Lower leg skin (tissue), 4 donors: ENCODE measurements around the gene USP46. TPM values are rescaled to one million over a fixed set of nuclear protein-coding genes. Genes with fewer than 3 reads are reported as not detected.

Experiments used
- DNase-seq, 2 donors: peaks; one replicate each; pipeline ENCODE4 v3.0.0-alpha.2; 2019; ENCODE audit warnings: low spot score in 2 of 2
- H3K4me3 ChIP-seq: fragments of 200-600 bp; sonication (generic); 2 replicates; pipeline ENCODE4 v1.5.1; 2017; ENCODE audit warnings: mild to moderate bottlenecking, low read depth; ENCODE audit not compliant: poor library complexity, severe bottlenecking
- POLR2A ChIP-seq, 2 donors: fragments of 450-650 bp; IDR thresholded peaks; one replicate each; pipeline ENCODE4 v1.6.1; 2016 to 2017; ENCODE audit warnings: antibody characterized with exemption in 2 of 2, mild to moderate bottlenecking in 1 of 2, moderate library complexity in 1 of 2
- WGBS, 2 donors: methylation state at CpG; one replicate each; pipeline ENCODE4 v1.1.5; 2018; 5-methylcytosine and 5-hydroxymethylcytosine counted together
- intact Hi-C: fragments of 100-400 bp; cut with DNase I; formaldehyde crosslinking; loops from one replicate; pipeline ENCODE4 v1.15.0; 2023; ENCODE audit warnings: low total_unique reads
- total RNA-seq, 4 donors: library from RNA; depleted of rRNA; stranded (reverse); fragments of >200 nt; gene quantifications; one replicate each; pipeline ENCODE4 v1.1.0, GENCODE V29; 2016
- TF ChIP-seq, protein P1 (sequence below), 3 donors: fragments of 450-650 bp; IDR thresholded peaks; one replicate each; pipeline ENCODE4 v1.5.1; 2016; ENCODE audit warnings: antibody characterized with exemption in 3 of 3, mild to moderate bottlenecking in 3 of 3, moderate library complexity in 2 of 3

The USP46 gene
- total RNA-seq, 4 donors from 2014 or later = 7.5 to 16.7 (median 12.5) TPM

GRCh38 chr4:52617336-52618020 is 41.6 kb downstream of the USP46 start:
- 75 to 83% methylated on average over 3 of the region's 3 CpGs for WGBS, 2 donors
- no peak for DNase-seq
- H3K4me3 ChIP-seq = no peak overlapping the region
- intact Hi-C loops = no loop called here
- TF ChIP-seq, protein P1, sequence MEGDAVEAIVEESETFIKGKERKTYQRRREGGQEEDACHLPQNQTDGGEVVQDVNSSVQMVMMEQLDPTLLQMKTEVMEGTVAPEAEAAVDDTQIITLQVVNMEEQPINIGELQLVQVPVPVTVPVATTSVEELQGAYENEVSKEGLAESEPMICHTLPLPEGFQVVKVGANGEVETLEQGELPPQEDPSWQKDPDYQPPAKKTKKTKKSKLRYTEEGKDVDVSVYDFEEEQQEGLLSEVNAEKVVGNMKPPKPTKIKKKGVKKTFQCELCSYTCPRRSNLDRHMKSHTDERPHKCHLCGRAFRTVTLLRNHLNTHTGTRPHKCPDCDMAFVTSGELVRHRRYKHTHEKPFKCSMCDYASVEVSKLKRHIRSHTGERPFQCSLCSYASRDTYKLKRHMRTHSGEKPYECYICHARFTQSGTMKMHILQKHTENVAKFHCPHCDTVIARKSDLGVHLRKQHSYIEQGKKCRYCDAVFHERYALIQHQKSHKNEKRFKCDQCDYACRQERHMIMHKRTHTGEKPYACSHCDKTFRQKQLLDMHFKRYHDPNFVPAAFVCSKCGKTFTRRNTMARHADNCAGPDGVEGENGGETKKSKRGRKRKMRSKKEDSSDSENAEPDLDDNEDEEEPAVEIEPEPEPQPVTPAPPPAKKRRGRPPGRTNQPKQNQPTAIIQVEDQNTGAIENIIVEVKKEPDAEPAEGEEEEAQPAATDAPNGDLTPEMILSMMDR (IDR thresholded peaks at IDR 0.05) = no peak
- no peak for TF ChIP-seq POLR2A (IDR thresholded peaks at IDR 0.05)

GRCh38 chr4:52614241-52614640 is 44.9 kb downstream of the USP46 start:
- no peak for DNase-seq
- intact Hi-C loops = no loop called here
- TF ChIP-seq, protein P1 (IDR thresholded peaks at IDR 0.05) = no peak
- TF ChIP-seq POLR2A (IDR thresholded peaks at IDR 0.05) = no peak
- 93 to 94% methylated on average over 1 of the region's 1 CpG for WGBS, 2 donors
- H3K4me3 ChIP-seq = no peak overlapping the region

- intact Hi-C loops = no loop called here
- WGBS, 2 donors = 82 to 89% methylated on average over 1 of the region's 1 CpG
- no peak for DNase-seq
- H3K4me3 ChIP-seq = no peak overlapping the region
- TF ChIP-seq, protein P1 (IDR thresholded peaks at IDR 0.05) = no peak
- TF ChIP-seq POLR2A (IDR thresholded peaks at IDR 0.05) = no peak
These were observed 46.8 kb downstream of the USP46 start for GRCh38 chr4:52612341-52612740.

DNA sequence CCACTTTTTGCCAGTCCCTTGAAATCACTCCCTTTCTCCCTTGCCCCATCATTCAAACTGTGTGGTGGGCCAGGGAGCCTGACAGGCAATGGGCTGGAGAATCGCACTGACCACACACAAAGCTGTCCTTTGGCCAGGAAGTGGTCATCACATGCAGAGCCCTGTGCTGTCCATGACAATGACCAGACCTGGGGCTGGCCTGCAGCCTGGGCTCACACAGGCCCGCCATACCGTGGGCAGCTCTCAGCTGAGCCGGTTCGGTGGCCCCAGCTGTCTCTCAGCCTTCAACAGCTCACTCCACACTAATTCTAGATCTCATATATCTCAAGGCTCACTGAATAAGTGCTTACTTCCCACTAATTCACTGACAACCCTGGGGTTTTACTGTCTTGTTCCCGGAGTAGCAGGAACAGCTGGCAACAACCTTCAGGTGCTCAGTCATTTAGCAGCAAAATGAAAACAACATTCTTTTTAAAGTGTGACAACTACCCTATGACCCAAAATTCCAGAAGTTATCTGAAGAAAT is 48.0 kb downstream of the USP46 start:
- H3K4me3 ChIP-seq = no peak overlapping the region
- intact Hi-C loops = no loop called here
- no peak for TF ChIP-seq POLR2A (IDR thresholded peaks at IDR 0.05)
- TF ChIP-seq, protein P1 (IDR thresholded peaks at IDR 0.05) = no peak
- no peak for DNase-seq
- 95 to 97% methylated on average over 6 of the region's 6 CpGs for WGBS, 2 donors

DNA sequence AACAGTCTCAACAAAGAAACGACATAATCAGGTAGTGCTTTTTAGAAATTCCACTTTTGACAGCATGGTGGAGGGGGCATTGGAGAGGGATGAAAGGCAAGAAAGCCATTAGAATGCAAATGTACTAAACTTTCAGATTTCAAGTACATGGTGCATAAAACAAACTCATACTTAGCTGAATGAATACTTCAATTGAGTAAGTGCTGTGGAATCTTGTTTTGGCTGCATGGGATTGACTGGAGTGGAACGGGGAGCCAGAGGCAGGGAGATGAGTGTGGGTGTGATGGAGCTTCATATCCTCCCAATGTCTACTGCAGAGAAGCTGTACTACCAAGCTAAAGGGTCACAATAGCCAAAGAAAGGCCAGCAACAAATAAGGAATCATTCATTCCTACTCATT is 52.4 kb downstream of the USP46 start:
- no peak overlapping the region for H3K4me3 ChIP-seq
- TF ChIP-seq, protein P1 (IDR thresholded peaks at IDR 0.05) = no peak
- no peak for TF ChIP-seq POLR2A (IDR thresholded peaks at IDR 0.05)
- no peak for DNase-seq
- 87 to 89% methylated on average over 2 of the region's 2 CpGs for WGBS, 2 donors
- intact Hi-C loops = no loop called here

DNA sequence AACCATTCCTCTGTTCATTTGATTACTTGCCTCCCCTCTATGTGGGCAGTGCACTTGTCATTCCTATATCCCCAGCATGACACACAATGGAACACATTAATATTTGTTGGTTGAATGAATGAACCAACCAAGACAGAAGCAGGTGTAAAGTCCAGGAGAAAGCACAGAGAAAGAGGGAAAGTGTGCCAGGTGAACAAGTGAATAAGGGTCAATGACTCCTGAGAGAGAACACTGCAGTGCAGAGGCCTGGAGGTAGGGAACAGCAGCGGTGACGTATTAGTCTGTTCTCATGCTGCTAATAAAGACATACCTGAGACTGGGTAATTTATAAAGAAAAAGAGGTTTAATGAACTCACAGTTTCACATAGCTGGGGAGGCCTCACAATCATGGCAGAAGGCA is 53.1 kb downstream of the USP46 start:
- 95 to 98% methylated on average over 2 of the region's 2 CpGs for WGBS, 2 donors

More for the DNA sequence above, 53.1 kb downstream of the USP46 start:
- no peak for DNase-seq
- TF ChIP-seq, protein P1 (IDR thresholded peaks at IDR 0.05) = no peak
- TF ChIP-seq POLR2A (IDR thresholded peaks at IDR 0.05) = no peak
- H3K4me3 ChIP-seq = no peak overlapping the region
- intact Hi-C loops = no loop called here
